ENCODE data around the gene SPEF2. TPM values are rescaled to one million over a fixed set of nuclear protein-coding genes. Genes with fewer than 3 reads are reported as not detected.

SPEF2 gene
- polyA plus RNA-seq, 1 donor (not counting 4 experiments of a cell fraction or from before 2014, with no cell fraction given): 1.6 TPM

GRCh38 chr5:35794328-35794619 is 176.6 kb downstream of the SPEF2 start:
- no peak for FAIRE-seq

GRCh38 chr5:35794684-35795375 is 177.2 kb downstream of the SPEF2 start:
- Histone ChIP-seq H3K27ac (ENCODE audit: control insufficient read depth, insufficient read depth, low read length) (no peak overlapping the region), H3K79me2 (ENCODE audit: control insufficient read depth, insufficient read depth, low read length) (no peaks in the 10 kb centered on the region), H3K9me3 (ENCODE audit: control insufficient read depth, low read depth, low read length) (no peaks in the 10 kb centered on the region), H4K20me1 (ENCODE audit: control insufficient read depth, extremely low read depth, insufficient read depth, low read length) (no peaks in the 10 kb centered on the region), H3K4me3 (ENCODE audit: control insufficient read depth in 2 of 3, extremely low read depth in 1 of 3, insufficient read depth in 2 of 3, low read depth in 1 of 3, low read length in 3 of 3) (no peak overlapping the region), H3K9ac (ENCODE audit: control insufficient read depth, extremely low read depth, insufficient read depth, low read length) (no peak overlapping the region), H3K36me3 (ENCODE audit: control insufficient read depth in 2 of 2, extremely low read depth in 1 of 2, insufficient read depth in 2 of 2, low read length in 2 of 2) (no peaks in the 10 kb centered on the region), H3K9me1 (ENCODE audit: control insufficient read depth, extremely low read depth, insufficient read depth, low read length) (no peaks in the 10 kb centered on the region), H2AFZ (ENCODE audit: control insufficient read depth, low read length) (no peak overlapping the region), H3K4me1 (ENCODE audit: control insufficient read depth, extremely low read depth, insufficient read depth, low read length) (peaks cover 3% of the 10 kb centered on the region), H3K27me3 (ENCODE audit: control insufficient read depth, extremely low read depth, insufficient read depth, low read length) (no peaks in the 10 kb centered on the region), H3K4me2 (ENCODE audit: control insufficient read depth, extremely low read depth, insufficient read depth, low read depth, low read length) (no peak overlapping the region)
- no peak for FAIRE-seq
- dilution Hi-C loops (cut with MboI; ENCODE audit: extremely low pct_ligation_motif_present, low sequenced_read_pairs): no loop called here
- DNase-seq (ENCODE audit: low read depth, low spot score): no peak
- no peak for TF ChIP-seq EZH2 (IDR thresholded peaks at IDR 0.05; ENCODE audit: low read length)
- no peak for TF ChIP-seq CTCF (optimal IDR thresholded peaks at IDR 0.05 in 1 of 3, IDR thresholded peaks at IDR 0.05 in 1 of 3, conservative IDR thresholded peaks at IDR 0.05 in 1 of 3; ENCODE audit: extremely low read depth in 1 of 3, insufficient read depth in 2 of 3, low read length in 3 of 3)

More at GRCh38 chr5:35794328-35794619, 176.6 kb downstream of the SPEF2 start:
- H3K79me2 ChIP-seq (ENCODE audit: control insufficient read depth, insufficient read depth, low read length): no peaks in the 10 kb centered on the region
- H3K36me3 ChIP-seq (ENCODE audit: control insufficient read depth in 2 of 2, extremely low read depth in 1 of 2, insufficient read depth in 2 of 2, low read length in 2 of 2): no peaks in the 10 kb centered on the region
- H3K9ac ChIP-seq (ENCODE audit: control insufficient read depth, extremely low read depth, insufficient read depth, low read length): no peak overlapping the region
- dilution Hi-C loops (cut with MboI; ENCODE audit: extremely low pct_ligation_motif_present, low sequenced_read_pairs): no loop called here
- no peaks in the 10 kb centered on the region for H3K27me3 ChIP-seq (ENCODE audit: control insufficient read depth, extremely low read depth, insufficient read depth, low read length)
- no peak overlapping the region for H2AFZ ChIP-seq (ENCODE audit: control insufficient read depth, low read length)
- no peaks in the 10 kb centered on the region for H3K4me1 ChIP-seq (ENCODE audit: control insufficient read depth, extremely low read depth, insufficient read depth, low read length)
- no peak for DNase-seq (ENCODE audit: low read depth, low spot score)
- no peak for TF ChIP-seq CTCF (optimal IDR thresholded peaks at IDR 0.05 in 1 of 3, IDR thresholded peaks at IDR 0.05 in 1 of 3, conservative IDR thresholded peaks at IDR 0.05 in 1 of 3; ENCODE audit: extremely low read depth in 1 of 3, insufficient read depth in 2 of 3, low read length in 3 of 3)
- TF ChIP-seq EZH2 (IDR thresholded peaks at IDR 0.05; ENCODE audit: low read length): no peak
- no peak overlapping the region for H3K4me2 ChIP-seq (ENCODE audit: control insufficient read depth, extremely low read depth, insufficient read depth, low read depth, low read length)
- no peak overlapping the region for H3K4me3 ChIP-seq (ENCODE audit: control insufficient read depth in 2 of 3, extremely low read depth in 1 of 3, insufficient read depth in 2 of 3, low read depth in 1 of 3, low read length in 3 of 3)
- no peaks in the 10 kb centered on the region for H3K9me1 ChIP-seq (ENCODE audit: control insufficient read depth, extremely low read depth, insufficient read depth, low read length)
- H3K9me3 ChIP-seq (ENCODE audit: control insufficient read depth, low read depth, low read length): no peaks in the 10 kb centered on the region
- no peaks in the 10 kb centered on the region for H4K20me1 ChIP-seq (ENCODE audit: control insufficient read depth, extremely low read depth, insufficient read depth, low read length)
- H3K27ac ChIP-seq (ENCODE audit: control insufficient read depth, insufficient read depth, low read length): no peak overlapping the region
